Jurkat, Clone E6-1 (cell line): Measurements from ENCODE around the gene GOLGA8K.
"Not testable (repeated sequence)": the region's sequence is repeated elsewhere in the genome, so short reads cannot be mapped to it uniquely, and the experiment has no call there.

Experiments
- DNase-seq: peaks from one replicate; pipeline ENCODE4 v3.0.0-alpha.2; 2011; ENCODE audit warnings: low read depth, low spot score
- H3K4me3 ChIP-seq: 2 replicates; pipeline ENCODE4 v1.5.1; 2011; ENCODE audit warnings: mild to moderate bottlenecking, low read length, control low read depth, moderate library complexity

Gene GOLGA8K

GRCh38 chr15:32361662-32362061 is 41.4 kb downstream of the GOLGA8K start:
- H3K4me3 ChIP-seq, DNase-seq: not testable (repeated sequence)

- DNase-seq: not testable (repeated sequence)
These were observed 44.6 kb downstream of the GOLGA8K start for GRCh38 chr15:32358462-32358861.

GRCh38 chr15:32356909-32357308 is 46.2 kb downstream of the GOLGA8K start:
- H3K4me3 ChIP-seq, DNase-seq: not testable (repeated sequence)

More at GRCh38 chr15:32358462-32358861, 44.6 kb downstream of the GOLGA8K start:
- H3K4me3 ChIP-seq: not testable (repeated sequence)

- not testable (repeated sequence) for DNase-seq, H3K4me3 ChIP-seq
These were observed 50.3 kb downstream of the GOLGA8K start for GRCh38 chr15:32352748-32353147.

- not testable (repeated sequence) for DNase-seq, H3K4me3 ChIP-seq
These were observed 52.4 kb downstream of the GOLGA8K start for GRCh38 chr15:32350563-32351220.

- not testable (repeated sequence) for DNase-seq, H3K4me3 ChIP-seq
These were observed 56.1 kb downstream of the GOLGA8K start for GRCh38 chr15:32347037-32347436.

- not testable (repeated sequence) for H3K4me3 ChIP-seq, DNase-seq
These were observed 57.0 kb downstream of the GOLGA8K start for GRCh38 chr15:32345978-32346547.

- DNase-seq, H3K4me3 ChIP-seq: not testable (repeated sequence)
These were observed 59.2 kb downstream of the GOLGA8K start for GRCh38 chr15:32343921-32344320.
